ACHN (cell line): ENCODE data around the gene DLL4.
A peak's percentile ranks its signal among the peaks of the same experiment; 100 is the strongest.

Source experiments
- DNase-seq: peaks from one replicate; pipeline ENCODE4 v3.0.0-alpha.2; 2015
- in situ Hi-C: cut with HindIII; loops from 2 replicates; pipeline ENCODE4 v1.10.0; 2017; ENCODE audit warnings: low sequenced_read_pairs, low pct_ligation_motif_present, low pct_unique_long_range_greater_than_20kb

Gene DLL4

DNA sequence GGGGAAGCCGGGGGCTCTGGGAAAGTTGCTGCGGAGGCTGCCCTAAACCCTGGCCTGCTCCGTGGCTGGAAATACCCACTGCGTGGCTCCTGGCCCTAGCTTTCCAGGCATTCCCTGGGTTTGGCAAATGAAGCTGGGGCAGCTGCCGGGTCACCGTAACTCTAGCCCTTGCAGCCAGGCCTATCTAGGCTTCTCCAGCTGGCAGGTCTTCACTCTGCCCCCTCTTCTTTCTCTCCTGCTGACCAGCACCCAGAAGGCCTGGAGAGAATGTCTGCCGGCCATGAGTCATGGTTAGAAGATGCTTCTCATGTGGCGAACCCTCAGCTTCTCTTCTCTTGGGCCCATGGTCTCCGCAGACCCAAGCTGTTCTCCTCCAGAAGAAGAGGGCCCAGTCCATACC lies 5.6 kb upstream of the DLL4 start:
- no peak for DNase-seq
- in situ Hi-C loops = no loop called here

DNA sequence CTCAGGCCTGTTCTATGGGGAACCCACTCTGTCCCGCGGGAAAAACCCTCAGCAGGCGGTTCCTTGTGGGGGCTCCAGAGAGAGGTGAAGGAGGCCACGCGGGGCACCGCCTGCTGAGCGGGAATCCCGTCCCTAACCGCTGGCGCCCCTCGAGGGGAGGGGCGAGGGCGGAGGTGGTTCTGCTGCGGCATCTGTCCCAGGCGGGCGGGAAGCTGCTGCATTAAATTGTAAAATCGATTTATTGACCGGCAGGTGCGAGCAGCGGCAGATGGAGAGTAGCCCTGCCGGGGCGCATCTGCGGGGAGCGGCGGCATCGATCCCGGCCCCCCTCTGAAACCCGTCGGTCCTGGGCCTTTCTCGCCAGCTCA lies 3.7 kb upstream of the DLL4 start:
- DNase-seq = no peak
- in situ Hi-C loops = no loop called here

DNA sequence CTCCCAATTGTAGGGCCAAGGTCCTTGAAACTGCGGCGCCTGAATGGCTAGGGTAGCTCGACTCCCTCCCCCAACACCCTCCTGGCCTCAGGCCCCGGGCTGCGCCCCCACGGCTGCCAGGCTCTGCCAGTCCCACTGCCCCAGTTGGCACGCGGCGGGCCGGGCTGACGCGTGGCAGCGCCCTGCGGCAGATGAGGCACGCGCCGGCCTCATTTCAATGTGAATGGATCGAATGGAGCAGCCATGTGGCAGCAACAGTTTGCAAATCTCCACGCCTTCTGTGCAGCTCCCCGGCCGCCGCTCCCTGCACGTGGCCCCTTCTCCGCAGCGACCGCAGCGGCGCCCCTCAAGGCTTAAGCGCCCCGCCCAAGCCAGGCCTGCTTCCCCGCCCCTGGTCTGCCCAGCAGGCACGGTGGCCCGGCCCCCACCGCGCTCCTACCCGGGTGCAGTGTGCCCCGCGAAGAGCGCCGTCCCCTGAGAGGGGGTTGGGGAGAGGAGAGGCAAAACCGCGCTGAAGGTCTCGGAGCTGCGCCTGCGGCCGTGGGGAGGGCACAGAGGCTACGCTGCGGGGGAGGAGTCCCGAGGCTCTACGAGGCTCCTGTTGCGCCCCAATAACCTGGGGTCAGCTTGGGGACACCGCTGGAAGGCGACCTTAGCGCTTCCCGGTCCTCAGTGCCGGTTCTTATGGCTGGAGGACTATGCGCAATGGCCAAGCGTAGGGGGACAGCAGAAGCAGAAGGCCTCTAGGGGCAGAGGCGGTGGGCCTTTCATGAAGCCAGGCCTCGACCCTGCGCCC lies 3.1 kb upstream of the DLL4 start:
- in situ Hi-C loops = no loop called here
- DNase-seq = no peak

DNA sequence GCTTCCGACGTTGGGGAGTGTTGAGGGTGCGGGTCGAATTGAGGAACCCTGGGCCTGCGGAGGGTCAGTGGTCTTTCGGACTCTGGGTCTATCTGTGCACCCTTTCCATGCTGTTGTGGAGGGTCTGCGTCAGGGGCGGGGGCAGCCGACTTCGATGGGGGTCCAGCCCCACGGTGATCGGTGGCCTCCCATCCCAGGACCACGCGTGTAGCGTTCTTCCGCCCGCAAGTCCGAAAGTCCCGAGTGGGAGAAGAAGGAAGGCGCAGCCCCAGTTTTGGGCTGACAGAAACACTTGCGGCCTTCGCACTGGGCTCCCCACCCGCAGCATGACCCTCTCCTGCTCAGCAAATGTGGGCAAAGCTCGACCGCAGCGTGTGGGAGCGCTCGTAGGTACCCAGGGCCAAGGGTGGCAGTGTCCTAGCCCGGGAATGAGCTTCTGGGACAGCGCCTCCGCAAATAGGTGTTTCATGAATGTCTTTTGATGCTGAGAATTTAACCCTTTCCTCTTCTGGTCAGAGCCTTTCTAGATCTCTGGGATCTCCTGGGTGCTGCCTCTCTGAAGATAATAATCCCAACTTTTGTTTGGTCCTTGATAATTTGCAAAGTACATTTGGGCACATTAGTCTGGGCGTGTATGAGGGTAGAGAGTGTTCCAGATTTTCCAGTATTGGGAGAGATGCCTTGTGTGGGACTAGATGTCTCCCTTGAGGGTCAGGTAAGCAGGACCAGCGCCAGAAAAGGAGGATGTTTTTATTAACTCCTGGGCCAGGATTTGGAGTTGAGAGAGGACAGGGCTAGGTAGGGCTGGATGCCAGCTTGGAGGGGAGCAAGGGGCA lies 2.3 kb upstream of the DLL4 start:
- in situ Hi-C loops = no loop called here
- no peak for DNase-seq

DNA sequence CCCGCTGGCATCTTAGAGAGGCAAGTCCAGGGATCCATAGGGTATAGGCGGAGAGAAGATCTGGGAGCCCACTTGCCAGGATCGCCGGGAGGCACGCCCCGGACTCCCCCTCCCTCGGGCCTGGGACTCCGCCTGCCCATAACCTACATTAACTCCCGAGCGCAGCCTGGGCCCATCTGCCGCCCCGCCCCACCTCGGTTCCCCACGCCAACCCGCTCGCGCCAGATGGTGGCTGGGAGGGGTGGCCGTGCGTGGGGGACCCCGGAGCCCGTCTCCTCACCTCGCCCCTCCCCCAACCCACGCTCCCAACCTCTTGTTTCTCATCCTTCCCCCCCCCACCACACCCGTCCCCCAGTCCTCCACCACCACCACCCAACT lies 1.7 kb upstream of the DLL4 start:
- in situ Hi-C loops = no loop called here
- DNase-seq = no peak

DNA sequence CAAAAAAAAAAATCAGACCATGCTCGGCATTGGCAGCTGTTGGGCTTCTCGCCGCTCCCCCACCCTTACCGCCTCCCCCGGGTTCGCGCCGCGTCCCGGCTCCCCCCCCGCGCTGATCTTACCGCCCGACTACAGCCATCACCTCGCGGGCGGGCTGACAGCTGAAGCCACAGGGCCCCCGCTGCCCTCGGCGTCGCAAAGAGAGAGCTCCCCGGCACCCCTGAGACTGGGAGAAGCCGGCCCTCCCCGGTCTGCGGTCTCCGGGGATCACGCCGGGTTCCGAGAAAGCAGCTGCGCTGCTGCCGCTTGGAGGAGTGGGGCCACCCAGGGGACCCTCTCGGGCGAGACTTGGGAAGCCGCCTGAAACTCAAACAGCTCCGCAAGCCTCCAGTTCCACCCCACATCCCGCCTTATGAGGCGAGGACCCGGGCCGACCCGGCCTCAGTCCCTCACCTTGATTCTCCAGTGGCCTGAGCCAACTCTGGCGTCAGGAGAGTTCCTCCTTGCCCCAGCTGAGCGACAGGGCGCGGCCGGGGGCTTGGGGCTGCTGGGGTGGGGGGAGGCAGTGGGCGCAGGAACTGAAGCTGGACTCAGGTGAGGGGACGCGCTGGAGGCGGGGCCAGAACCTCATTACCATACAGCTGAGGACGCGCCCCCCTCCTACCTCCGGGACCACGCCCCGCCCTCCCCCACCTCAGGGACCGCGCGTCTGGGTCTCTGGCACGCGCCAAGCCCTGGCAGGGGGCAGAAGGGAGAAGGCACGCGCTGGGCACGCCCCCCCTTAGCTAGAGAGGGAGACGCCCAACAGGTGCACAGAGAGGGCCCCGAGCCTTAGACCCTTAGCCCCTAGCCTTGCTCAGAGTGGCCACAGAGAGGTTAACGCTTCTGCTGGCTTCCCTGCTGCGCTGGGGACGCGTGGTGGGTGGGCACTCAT lies 1.0 kb upstream of the DLL4 start:
- in situ Hi-C loops = no loop called here
- DNase-seq = no peak

DNA sequence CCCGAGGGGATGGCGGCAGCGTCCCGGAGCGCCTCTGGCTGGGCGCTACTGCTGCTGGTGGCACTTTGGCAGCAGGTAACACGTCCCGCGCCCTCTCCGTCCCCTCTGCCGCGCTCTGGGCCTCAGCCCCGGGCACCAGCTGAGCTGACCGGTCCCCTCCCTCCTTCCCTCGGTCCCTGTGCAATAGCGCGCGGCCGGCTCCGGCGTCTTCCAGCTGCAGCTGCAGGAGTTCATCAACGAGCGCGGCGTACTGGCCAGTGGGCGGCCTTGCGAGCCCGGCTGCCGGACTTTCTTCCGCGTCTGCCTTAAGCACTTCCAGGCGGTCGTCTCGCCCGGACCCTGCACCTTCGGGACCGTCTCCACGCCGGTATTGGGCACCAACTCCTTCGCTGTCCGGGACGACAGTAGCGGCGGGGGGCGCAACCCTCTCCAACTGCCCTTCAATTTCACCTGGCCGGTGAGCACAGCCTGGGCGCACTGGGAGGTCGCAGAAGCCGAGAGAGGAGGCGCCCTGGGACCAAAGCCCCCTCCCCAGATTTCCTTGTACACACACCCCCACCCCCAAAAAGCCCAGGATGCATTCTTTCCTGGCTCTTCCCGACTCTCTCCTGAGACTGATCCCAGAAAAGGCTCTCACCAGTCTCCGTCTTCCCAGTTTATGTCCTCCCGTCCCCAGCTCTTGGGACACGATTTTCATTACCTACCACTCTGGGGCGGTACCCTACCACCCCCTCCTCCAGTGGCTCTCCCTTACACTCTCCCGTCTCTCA lies 705 bp downstream of the DLL4 start:
- peak; percentile 43 for DNase-seq

DNA sequence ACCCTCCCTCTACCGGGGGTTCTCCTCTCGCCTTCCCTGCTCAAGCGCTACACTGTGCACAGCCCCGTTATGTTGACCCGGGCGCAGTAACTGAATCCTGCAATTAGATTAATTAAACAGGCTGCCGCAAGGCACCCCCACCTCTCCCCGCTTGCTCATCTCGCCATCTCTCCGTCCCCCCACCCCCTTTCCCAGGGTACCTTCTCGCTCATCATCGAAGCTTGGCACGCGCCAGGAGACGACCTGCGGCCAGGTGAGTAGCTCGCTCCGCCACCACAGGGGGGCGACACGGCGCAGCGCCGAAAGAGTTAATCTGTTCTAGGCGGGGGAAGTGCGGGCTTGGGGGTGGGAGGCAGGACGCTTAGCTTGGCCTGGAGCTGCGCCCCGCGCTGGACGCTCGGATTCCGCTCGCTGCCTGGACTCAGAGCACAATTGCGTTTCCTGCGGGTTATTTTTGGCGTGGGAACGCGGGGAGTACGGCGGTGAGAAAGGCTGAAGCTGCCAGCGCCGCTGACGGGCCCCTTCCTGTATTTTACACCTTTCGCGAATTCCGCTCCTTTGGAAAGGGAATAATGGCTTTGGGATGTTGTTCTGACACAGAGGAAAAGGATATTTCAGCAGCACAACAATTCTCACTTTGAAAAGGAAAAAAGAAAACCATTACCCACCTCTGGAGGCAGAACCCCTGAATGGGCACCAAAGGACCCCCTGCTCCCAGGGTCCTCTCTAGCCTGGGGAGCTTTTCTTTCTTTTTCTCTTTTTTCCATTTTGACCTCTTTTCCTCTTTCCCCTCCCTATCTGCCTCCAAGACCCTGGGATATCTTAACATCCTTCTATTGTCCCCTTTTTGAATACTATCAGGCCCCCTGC lies 1.5 kb downstream of the DLL4 start:
- in situ Hi-C loops = no loop called here
- DNase-seq = no peak

More for the DNA sequence above, 705 bp downstream of the DLL4 start:
- in situ Hi-C loops = no loop called here

DNA sequence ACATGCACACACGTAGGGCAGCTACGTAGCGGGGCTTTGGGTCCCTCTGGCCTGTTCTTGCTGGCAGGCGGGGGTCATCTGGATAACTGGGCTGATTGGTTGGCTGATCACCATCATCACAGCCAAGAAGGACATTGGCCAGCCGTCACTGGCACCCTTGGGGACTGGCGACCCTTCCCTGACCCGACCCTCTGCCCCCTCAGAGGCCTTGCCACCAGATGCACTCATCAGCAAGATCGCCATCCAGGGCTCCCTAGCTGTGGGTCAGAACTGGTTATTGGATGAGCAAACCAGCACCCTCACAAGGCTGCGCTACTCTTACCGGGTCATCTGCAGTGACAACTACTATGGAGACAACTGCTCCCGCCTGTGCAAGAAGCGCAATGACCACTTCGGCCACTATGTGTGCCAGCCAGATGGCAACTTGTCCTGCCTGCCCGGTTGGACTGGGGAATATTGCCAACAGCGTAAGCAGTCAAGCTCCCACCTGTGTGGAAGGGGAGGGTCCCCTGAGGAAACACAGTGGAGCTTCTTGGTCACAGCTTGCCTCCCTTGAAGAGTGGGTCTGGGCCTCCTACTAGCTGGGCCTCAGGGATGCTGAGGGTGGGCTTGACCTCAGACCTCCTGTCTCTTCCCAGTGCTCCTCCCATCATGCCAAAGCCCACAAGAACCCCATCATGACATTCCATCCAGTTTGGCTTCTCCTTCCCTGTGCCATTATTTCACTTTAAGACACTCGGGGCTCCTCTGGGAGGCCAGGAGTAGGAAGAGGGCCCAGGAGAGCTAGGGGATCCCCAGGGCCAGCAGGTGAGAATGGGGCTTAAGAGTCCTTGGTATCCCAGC lies 2.4 kb downstream of the DLL4 start:
- in situ Hi-C loops = no loop called here
- DNase-seq = no peak

DNA sequence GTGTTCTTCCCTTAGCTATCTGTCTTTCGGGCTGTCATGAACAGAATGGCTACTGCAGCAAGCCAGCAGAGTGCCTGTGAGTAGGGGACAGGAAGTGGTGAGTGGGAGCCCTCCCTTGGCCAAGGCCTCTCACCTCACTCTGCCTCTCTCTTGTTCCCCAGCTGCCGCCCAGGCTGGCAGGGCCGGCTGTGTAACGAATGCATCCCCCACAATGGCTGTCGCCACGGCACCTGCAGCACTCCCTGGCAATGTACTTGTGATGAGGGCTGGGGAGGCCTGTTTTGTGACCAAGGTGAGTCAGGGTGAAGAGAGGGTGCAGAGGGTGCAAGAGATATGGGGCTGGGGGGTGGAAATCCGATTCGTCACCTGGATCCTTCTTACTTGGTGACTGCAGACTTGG lies 3.0 kb downstream of the DLL4 start:
- in situ Hi-C loops = no loop called here
- no peak for DNase-seq

DNA sequence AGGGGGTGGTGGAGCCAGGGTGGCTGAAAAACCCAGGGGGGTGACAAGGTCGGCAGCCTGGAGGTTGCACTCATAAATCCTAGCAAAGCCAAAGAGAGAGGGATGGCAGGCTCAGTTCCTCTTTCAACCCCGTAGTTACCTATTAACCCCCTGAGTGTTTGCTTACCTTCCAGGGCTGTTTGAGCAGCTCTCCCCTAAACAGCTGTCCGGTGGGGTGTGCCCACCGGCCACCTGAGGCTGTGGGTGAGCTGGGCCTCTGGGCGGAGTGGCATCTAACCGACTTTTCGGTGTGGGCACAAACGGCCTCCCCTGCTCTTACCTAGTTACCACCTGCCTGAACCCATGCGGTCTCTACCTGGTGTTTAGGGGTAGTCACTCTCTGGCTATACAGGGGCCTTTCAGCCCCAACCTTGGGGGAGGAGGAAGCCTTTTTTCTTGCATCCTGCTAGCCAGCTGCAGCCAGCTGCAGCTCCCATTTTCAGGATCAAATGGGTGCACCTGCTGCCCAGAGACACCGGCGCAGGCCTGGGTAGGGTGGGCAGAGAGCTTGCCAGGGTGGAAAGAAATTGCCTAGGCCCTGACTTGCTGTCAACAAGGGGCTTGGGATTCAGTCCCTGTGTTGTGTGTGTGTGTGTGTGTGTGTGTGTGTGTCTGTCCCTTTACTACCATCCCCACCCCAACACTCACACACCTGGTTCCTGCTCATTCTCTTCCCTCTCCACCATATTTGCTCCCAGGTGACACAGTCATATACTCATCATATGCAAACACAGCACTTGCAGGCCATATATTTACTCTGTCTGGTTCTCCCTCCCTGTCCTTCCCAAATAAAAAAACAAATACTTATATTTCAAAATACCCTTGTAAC lies 3.7 kb downstream of the DLL4 start:
- DNase-seq = no peak
- in situ Hi-C loops = no loop called here

DNA sequence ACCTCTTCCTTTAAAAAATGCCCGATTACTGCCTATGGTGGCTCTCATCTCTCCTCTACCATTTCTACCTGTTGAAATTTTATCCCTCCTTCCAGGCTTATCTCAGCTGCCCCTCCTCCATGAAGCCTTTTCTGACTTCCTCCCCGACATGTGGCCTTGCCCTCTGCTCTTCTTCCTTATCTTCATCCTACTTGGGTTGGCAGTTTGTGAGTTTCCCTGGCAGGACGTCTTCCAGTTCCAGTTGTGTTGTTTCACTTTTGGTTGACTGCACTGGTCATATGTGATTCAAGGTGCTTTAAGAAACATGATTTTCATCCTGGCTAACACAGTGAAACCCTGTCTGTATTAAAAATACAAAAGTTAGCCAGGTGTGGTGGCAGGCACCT lies 4.4 kb downstream of the DLL4 start:
- in situ Hi-C loops = no loop called here
- DNase-seq = no peak

DNA sequence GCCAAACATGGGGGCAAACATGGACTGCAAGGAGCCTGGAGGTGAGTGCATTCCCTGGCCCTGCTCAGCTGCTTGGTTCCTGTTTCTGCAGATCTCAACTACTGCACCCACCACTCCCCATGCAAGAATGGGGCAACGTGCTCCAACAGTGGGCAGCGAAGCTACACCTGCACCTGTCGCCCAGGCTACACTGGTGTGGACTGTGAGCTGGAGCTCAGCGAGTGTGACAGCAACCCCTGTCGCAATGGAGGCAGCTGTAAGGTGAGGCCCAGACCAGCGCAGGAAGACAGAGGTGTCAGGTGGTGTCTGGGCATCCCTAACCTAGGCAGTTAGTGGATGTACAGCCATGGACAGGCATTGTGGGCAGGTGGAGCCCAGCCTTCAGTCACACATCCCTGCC lies 5.3 kb downstream of the DLL4 start:
- no peak for DNase-seq
- in situ Hi-C loops = no loop called here

DNA sequence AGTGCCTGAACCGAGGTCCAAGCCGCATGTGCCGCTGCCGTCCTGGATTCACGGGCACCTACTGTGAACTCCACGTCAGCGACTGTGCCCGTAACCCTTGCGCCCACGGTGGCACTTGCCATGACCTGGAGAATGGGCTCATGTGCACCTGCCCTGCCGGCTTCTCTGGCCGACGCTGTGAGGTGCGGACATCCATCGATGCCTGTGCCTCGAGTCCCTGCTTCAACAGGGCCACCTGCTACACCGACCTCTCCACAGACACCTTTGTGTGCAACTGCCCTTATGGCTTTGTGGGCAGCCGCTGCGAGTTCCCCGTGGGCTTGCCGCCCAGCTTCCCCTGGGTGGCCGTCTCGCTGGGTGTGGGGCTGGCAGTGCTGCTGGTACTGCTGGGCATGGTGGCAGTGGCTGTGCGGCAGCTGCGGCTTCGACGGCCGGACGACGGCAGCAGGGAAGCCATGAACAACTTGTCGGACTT lies 7.1 kb downstream of the DLL4 start:
- no peak for DNase-seq
- in situ Hi-C loops = no loop called here

DNA sequence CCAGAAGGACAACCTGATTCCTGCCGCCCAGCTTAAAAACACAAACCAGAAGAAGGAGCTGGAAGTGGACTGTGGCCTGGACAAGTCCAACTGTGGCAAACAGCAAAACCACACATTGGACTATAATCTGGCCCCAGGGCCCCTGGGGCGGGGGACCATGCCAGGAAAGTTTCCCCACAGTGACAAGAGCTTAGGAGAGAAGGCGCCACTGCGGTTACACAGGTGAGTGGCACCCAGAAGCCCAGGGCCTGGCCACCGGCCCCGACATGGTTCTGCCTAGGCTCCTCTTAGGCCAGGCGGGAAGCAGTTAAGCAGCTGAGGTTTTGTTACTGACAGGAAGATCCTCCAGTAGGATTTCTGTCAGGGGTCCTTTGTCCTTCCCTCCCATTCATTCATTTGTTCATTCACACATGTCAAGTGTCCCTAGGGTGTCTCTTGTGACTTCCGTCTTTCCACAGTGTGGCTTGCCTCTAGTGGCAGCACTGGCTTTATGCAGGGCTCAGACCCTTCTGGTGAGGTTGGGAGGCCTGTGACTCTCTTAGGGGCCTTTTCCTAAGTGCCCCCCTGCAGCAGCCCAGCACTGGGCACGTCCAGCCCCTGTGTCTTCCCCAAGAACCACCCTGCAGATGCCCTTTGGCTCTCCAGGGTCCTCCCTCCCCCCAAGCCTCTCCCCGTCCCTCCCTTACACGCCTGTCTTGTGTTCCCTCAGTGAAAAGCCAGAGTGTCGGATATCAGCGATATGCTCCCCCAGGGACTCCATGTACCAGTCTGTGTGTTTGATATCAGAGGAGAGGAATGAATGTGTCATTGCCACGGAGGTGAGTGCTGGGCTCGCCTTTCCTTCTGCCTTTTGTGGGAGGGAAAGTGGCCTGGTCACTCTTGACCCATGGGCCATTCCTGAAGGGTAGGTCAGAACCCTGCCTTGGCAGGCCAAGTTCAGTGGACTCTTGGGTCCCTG lies 7.8 kb downstream of the DLL4 start:
- no peak for DNase-seq
- in situ Hi-C loops = no loop called here
